Aortic smooth muscle cell (primary cell): Measurements from ENCODE around the gene SLC26A9. TPM values are rescaled to one million over a fixed set of nuclear protein-coding genes. Genes with fewer than 3 reads are reported as not detected.

Experiments
- total RNA-seq: library from RNA; depleted of rRNA; stranded (reverse); fragments of >200 nt; gene quantifications from 2 replicates; pipeline ENCODE4 v1.2.3, GENCODE V29; 2014

Gene SLC26A9, protein sequence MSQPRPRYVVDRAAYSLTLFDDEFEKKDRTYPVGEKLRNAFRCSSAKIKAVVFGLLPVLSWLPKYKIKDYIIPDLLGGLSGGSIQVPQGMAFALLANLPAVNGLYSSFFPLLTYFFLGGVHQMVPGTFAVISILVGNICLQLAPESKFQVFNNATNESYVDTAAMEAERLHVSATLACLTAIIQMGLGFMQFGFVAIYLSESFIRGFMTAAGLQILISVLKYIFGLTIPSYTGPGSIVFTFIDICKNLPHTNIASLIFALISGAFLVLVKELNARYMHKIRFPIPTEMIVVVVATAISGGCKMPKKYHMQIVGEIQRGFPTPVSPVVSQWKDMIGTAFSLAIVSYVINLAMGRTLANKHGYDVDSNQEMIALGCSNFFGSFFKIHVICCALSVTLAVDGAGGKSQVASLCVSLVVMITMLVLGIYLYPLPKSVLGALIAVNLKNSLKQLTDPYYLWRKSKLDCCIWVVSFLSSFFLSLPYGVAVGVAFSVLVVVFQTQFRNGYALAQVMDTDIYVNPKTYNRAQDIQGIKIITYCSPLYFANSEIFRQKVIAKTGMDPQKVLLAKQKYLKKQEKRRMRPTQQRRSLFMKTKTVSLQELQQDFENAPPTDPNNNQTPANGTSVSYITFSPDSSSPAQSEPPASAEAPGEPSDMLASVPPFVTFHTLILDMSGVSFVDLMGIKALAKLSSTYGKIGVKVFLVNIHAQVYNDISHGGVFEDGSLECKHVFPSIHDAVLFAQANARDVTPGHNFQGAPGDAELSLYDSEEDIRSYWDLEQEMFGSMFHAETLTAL
- not detected in 2 replicates for total RNA-seq

DNA sequence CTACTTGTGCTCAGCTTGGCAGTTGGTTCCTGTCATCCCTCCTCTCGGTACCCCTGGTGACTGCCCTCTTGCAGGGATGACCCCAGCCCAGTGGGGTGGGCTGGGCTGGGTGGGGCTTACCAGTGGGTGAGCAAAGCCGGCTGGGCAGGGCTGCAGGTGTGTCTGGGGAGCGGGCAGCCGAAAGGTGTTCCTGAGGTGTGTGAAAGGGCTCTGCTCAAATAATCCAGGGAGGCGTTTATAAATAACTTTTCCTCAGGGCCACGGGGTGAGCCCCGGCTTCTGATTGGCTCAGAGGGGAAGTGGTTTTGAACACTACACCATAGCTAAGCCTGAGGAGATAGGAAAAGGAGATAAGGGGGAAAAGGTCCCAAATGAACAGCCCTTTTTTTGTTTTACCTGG is at the start of gene SLC26A9:
Gene SLC26A9 (minus strand): TSS at position 212 of the 400 bp plus-strand sequence. CDS start 7,636 bp downstream, outside the sequence.

Other genes starting within 250 kb of the SLC26A9 start
- 133 and 136 TPM in 2 replicates for gene NUCKS1, start 193.3 kb downstream of the SLC26A9 start, total RNA-seq
- 33.3 and 41.9 TPM in 2 replicates for gene RAB29, start 168.0 kb downstream of the SLC26A9 start, total RNA-seq
- gene SLC41A1, start 130.3 kb downstream of the SLC26A9 start, total RNA-seq, result 14.9 and 17.8 TPM in 2 replicates
- not detected in 2 replicates for gene PM20D1, start 93.3 kb downstream of the SLC26A9 start, total RNA-seq
- 7.5 and 8.6 TPM in 2 replicates for gene RAB7B, start 59.9 kb upstream of the SLC26A9 start, total RNA-seq
- gene CTSE, start 80.4 kb upstream of the SLC26A9 start, total RNA-seq, result not detected in 2 replicates
- not detected in 2 replicates for gene RHEX, start 109.7 kb upstream of the SLC26A9 start, total RNA-seq
- gene AVPR1B, start 173.9 kb upstream of the SLC26A9 start, total RNA-seq, result not detected in 2 replicates